Body of pancreas (tissue), 4 donors: ENCODE data around the gene WNK2.
"Not testable (repeated sequence)": the region's sequence is repeated elsewhere in the genome, so short reads cannot be mapped to it uniquely, and the experiment has no call there.

Source experiments
- POLR2A ChIP-seq, 3 donors: fragments of 450-650 bp; IDR thresholded peaks; one replicate each; pipeline ENCODE4 v1.6.1; 2016; ENCODE audit warnings: antibody characterized with exemption in 3 of 3, mild to moderate bottlenecking in 2 of 3
- TF ChIP-seq, protein P1 (sequence below), 7 experiments: fragments of 450-650 bp in 4 of 7; fragments of 200-600 bp in 3 of 7; sonication (generic) in 3 of 7; IDR thresholded peaks; one replicate each; pipeline ENCODE4 v1.5.1; 2016 to 2019; ENCODE audit warnings: antibody characterized with exemption in 7 of 7

- TF ChIP-seq POLR2A (IDR thresholded peaks at IDR 0.05), result not testable (repeated sequence)
- TF ChIP-seq, protein P1, sequence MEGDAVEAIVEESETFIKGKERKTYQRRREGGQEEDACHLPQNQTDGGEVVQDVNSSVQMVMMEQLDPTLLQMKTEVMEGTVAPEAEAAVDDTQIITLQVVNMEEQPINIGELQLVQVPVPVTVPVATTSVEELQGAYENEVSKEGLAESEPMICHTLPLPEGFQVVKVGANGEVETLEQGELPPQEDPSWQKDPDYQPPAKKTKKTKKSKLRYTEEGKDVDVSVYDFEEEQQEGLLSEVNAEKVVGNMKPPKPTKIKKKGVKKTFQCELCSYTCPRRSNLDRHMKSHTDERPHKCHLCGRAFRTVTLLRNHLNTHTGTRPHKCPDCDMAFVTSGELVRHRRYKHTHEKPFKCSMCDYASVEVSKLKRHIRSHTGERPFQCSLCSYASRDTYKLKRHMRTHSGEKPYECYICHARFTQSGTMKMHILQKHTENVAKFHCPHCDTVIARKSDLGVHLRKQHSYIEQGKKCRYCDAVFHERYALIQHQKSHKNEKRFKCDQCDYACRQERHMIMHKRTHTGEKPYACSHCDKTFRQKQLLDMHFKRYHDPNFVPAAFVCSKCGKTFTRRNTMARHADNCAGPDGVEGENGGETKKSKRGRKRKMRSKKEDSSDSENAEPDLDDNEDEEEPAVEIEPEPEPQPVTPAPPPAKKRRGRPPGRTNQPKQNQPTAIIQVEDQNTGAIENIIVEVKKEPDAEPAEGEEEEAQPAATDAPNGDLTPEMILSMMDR (IDR thresholded peaks at IDR 0.05), result not testable (repeated sequence)
Measured at GRCh38 chr9:93353413-93354310, 169.7 kb downstream of the WNK2 start.
